HepG2 (cell line): ENCODE measurements around the gene C2orf92. TPM values are rescaled to one million over a fixed set of nuclear protein-coding genes. Genes with fewer than 3 reads are reported as not detected.
A peak's percentile ranks its signal among the peaks of the same experiment; 100 is the strongest.

ENCODE experiments used
- ARID5B ChIP-seq: IDR thresholded peaks from 2 replicates; pipeline ENCODE4 v1.4.0; 2020; ENCODE audit warnings: mild to moderate bottlenecking, missing genetic modification reagents
- ARNT ChIP-seq: fragments of 450-650 bp; IDR thresholded peaks from 2 replicates; pipeline ENCODE4 v1.6.1; 2017
- E2F5 ChIP-seq: sonication (generic); formaldehyde crosslinking; conservative IDR thresholded peaks from 2 replicates; pipeline ENCODE4 v1.4.0; 2020; ENCODE audit warnings: missing genetic modification reagents
- ETV6 ChIP-seq: sonication (generic); formaldehyde crosslinking; conservative IDR thresholded peaks from 2 replicates; pipeline ENCODE4 v1.4.0; 2020; ENCODE audit warnings: missing genetic modification reagents
- FOXC1 ChIP-seq: sonication (generic); formaldehyde crosslinking; IDR thresholded peaks from 2 replicates; pipeline ENCODE4 v1.8.0; 2022; ENCODE audit warnings: mild to moderate bottlenecking, missing genetic modification reagents, borderline replicate concordance
- KLF13 ChIP-seq: sonication (generic); formaldehyde crosslinking; IDR thresholded peaks from 2 replicates; pipeline ENCODE4 v1.4.0; 2020; ENCODE audit warnings: mild to moderate bottlenecking, missing genetic modification reagents
- MTF2 ChIP-seq: sonication (generic); formaldehyde crosslinking; IDR thresholded peaks from 2 replicates; pipeline ENCODE4 v1.5.0; 2020; ENCODE audit warnings: missing genetic modification reagents, borderline replicate concordance
- NFYC ChIP-seq: IDR thresholded peaks from 2 replicates; pipeline ENCODE4 v1.6.1; 2016; ENCODE audit warnings: missing genetic modification reagents, missing compliant biosample characterization
- RERE ChIP-seq: IDR thresholded peaks from 2 replicates; pipeline ENCODE4 v1.6.1; 2016; ENCODE audit warnings: low read depth, missing genetic modification reagents, missing compliant biosample characterization
- ZMAT5 ChIP-seq: sonication (generic); formaldehyde crosslinking; IDR thresholded peaks from 2 replicates; pipeline ENCODE4 v1.5.0; 2020; ENCODE audit warnings: mild to moderate bottlenecking, low read depth, missing genetic modification reagents, borderline replicate concordance
- ZNF10 ChIP-seq: sonication (generic); formaldehyde crosslinking; IDR thresholded peaks from 2 replicates; pipeline ENCODE4 v1.4.0; 2020; ENCODE audit warnings: mild to moderate bottlenecking, low read depth, missing genetic modification reagents, borderline replicate concordance
- ZNF446 ChIP-seq: sonication (generic); formaldehyde crosslinking; IDR thresholded peaks from 2 replicates; pipeline ENCODE4 v1.5.0; 2020; ENCODE audit warnings: mild to moderate bottlenecking, missing genetic modification reagents
- ZNF543 ChIP-seq: sonication (generic); formaldehyde crosslinking; IDR thresholded peaks from 2 replicates; pipeline ENCODE4 v1.4.0; 2020; ENCODE audit warnings: mild to moderate bottlenecking, missing genetic modification reagents
- ZNF841 ChIP-seq: sonication (generic); formaldehyde crosslinking; IDR thresholded peaks from 2 replicates; pipeline ENCODE4 v1.8.1; 2023; ENCODE audit warnings: missing genetic modification reagents, borderline replicate concordance
- polyA plus RNA-seq, 8 experiments: library from polyadenylated mRNA; depleted of rRNA in 3 of 8; stranded (reverse) in 7 of 8; unstranded in 1 of 8; fragments of >200 nt; fragmentation: Illumina TruSeq in 4 of 8; extraction: Trizol in 4 of 8; gene quantifications; 2 replicates each; pipeline versions ENCODE4 v1.2.1 to v1.2.3, GENCODE V29; 2011 to 2016; ENCODE audit warnings: low read depth in 4 of 8, missing spikeins in 1 of 8, mixed read lengths in 1 of 8; ENCODE audit not compliant: insufficient read depth in 1 of 8
- total RNA-seq, 5 experiments: library from RNA; depleted of rRNA; stranded (reverse); fragments of >200 nt; fragmentation: Illumina TruSeq; extraction: Trizol; gene quantifications; 2 replicates each; pipeline ENCODE4 v1.2.3, GENCODE V29; 2016; ENCODE audit warnings: low read depth in 1 of 5
- TF ChIP-seq, protein P1 (sequence below): sonication (generic); formaldehyde crosslinking; IDR thresholded peaks from 2 replicates; pipeline ENCODE4 v1.4.0; 2020; ENCODE audit warnings: missing genetic modification reagents, mild to moderate bottlenecking, borderline replicate concordance

C2orf92 gene
- total and polyA plus RNA-seq, 2 of the 13 experiments (the other 11 are each of a cell fraction or from before 2014, with no cell fraction given): 4.9 to 5.0 TPM

DNA sequence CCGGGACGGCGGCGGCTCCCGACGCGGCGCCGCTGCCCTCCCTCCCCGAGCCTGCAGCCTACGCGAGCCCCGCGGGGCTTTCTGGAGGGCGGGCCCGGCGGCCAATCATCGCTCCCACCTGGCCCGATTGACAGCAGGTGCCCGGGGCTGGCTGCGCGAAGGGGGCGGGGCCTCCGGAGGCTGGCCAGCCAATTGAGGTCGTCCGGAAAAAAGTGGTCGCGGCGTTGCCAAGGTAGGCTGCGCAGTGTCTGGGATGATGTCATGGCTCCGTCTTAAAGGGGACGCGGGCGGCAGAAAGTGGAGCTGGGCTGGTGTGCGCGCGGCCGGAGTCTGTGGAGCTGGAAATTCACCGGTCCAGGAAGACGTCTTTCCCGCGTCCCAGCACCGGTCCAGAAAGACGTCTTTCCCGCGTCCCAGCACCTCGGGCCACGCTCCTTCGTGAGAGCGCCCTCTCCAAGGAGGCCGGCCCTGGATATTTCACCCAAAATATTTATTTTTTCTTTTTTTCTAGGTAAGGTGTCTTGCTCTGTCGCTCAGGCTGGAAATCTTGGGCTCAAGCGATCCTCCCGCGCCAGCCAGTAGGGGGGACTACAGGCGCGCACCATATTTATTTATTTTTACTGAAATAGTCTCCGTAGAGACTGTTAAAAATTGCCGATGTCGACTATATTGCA lies 5.4 kb upstream of the C2orf92 start, which contains the start of gene ACTR1B (continued):
- TF ChIP-seq ARID5B (CRISPR knock-in tag): peak; percentile 42
- TF ChIP-seq ETV6 (CRISPR knock-in tag): 0 out of 2 replicates have a peak, but pooled peaks have one; percentile 79
- TF ChIP-seq FOXC1 (CRISPR knock-in tag): 0 out of 2 replicates have a peak, but pooled peaks have one; percentile 52
- no peak for TF ChIP-seq ZNF446 (CRISPR knock-in tag)
- TF ChIP-seq RERE (CRISPR knock-in tag): peak; percentile 28; the same call in 1 of the 2 replicates
- TF ChIP-seq NFYC (CRISPR knock-in tag): peak; percentile 94
- 0 out of 2 replicates have a peak, but pooled peaks have one; percentile 55 for TF ChIP-seq E2F5 (CRISPR knock-in tag)
- no peak for TF ChIP-seq ZNF10 (CRISPR knock-in tag)
- no peak for TF ChIP-seq ARNT
- TF ChIP-seq ZNF841: no peak
- no peak for TF ChIP-seq ZMAT5 (CRISPR knock-in tag)
- TF ChIP-seq, protein P1, sequence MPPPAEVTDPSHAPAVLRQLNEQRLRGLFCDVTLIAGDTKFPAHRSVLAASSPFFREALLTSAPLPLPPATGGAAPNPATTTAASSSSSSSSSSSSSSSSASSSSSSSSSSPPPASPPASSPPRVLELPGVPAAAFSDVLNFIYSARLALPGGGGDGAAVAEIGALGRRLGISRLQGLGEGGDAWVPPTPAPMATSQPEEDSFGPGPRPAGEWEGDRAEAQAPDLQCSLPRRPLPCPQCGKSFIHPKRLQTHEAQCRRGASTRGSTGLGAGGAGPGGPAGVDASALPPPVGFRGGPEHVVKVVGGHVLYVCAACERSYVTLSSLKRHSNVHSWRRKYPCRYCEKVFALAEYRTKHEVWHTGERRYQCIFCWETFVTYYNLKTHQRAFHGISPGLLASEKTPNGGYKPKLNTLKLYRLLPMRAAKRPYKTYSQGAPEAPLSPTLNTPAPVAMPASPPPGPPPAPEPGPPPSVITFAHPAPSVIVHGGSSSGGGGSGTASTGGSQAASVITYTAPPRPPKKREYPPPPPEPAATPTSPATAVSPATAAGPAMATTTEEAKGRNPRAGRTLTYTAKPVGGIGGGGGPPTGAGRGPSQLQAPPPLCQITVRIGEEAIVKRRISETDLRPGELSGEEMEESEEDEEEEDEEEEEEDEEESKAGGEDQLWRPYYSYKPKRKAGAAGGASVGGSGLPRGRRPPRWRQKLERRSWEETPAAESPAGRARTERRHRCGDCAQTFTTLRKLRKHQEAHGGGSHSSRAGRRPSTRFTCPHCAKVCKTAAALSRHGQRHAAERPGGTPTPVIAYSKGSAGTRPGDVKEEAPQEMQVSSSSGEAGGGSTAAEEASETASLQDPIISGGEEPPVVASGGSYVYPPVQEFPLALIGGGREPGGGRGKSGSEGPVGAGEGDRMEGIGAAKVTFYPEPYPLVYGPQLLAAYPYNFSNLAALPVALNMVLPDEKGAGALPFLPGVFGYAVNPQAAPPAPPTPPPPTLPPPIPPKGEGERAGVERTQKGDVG (CRISPR knock-in tag): no peak
- no peak for TF ChIP-seq KLF13
- TF ChIP-seq MTF2 (CRISPR knock-in tag): no peak; the same call in 1 of the 2 replicates
- TF ChIP-seq ZNF543: no peak
